Measurements from ENCODE around the gene ROR1.

The ROR1 gene

DNA sequence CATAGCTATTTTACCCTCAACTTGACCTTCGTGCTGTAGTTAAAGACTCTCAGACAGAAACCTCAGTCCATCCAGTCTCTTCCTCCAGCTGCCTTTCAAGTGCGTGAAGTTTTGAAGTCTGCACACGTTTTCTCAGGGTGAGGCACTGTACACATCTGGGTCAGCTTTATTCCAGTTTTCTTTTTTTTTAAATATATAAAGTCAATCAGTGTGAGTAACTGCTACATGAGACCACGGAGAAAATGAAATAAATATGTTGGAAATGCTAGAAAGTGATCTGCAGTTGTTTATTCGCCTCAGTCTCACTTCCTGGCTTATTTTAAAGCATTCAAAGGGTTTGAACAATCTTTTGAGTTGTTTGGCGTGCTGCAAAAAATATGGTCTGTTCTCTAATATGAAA is 135.7 kb downstream of the ROR1 start:
- DNase-seq (ENCODE audit: low spot score), result no peak

DNA sequence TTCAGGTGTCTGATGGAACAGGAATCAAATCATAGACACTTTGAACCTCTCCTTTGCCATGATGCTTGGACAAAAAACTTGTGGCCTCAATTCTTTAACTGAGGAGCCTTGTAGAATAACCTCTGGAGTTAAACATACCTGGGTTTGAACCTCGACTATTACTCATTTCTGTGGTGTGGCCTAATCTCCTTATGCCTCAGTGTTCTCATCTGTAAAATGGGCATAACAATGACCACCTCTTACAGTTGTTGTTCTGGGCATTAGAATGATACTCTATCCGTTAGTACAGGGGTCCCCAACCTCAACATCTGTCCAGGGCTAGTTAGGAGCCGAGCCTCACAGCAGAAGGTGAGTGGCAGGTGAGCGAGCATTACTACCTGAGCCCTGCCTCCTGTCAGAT is 137.2 kb downstream of the ROR1 start:
- DNase-seq (ENCODE audit: low spot score), result no peak

DNA sequence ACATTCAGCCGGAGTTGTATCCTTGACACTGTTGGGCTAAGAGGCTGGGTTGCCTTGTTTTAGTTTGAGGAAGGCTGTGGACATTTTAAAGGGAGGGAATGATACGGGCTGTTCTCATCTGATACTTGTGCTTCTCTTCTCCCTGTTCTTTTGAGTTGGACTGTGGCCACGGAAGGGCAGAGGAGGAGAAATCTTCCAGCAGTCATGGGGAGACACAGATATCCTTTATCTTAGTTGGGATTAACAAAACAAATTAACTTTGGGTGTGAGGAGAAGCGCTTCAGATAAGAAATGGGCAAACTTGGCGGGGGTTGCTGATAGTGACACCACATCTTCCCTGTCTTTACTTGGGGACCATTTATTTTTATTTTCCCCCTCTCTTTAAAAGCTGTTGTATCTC is 138.8 kb downstream of the ROR1 start:
- DNase-seq (ENCODE audit: low spot score), result no peak

DNA sequence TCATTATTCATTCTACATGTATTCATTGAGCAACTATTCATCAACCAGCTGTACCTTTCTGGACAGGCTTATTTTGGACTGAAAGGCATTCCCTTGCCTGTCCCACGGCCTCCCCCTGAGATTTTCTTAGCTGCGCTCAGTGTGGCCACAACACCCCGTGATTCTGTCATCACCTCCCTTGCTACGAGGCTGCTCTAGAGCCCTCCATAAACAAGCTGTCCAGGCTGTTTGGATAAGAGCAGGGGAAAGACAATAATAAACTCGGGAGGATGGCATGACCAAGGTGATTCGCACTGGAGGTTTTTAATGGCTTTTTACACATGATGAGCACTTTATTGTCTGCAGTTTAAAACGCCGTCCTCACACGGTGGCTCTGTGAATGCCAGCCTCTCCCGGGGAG is 139.7 kb downstream of the ROR1 start:
- no peak for DNase-seq (ENCODE audit: low spot score)

DNA sequence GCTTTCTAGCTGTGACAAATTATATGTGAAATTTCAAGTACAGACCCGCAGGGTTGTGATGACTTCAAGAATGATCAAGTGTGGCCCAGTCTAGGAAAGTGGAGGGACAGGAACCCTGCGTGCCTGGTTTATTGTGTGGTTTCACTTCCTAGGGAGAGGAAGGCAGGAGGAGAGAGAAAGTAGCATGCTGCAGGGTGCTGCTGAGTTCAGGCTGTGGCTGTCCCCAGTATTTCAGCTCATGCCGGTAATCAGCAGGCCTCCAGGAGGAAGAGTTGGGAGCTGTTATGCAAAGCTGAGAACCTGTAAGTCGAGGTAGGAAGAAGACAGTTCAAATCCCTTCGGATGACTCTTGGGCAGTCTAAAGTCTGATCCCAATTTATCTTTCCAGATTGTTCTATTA is 140.4 kb downstream of the ROR1 start:
- no peak for DNase-seq (ENCODE audit: low spot score)

DNA sequence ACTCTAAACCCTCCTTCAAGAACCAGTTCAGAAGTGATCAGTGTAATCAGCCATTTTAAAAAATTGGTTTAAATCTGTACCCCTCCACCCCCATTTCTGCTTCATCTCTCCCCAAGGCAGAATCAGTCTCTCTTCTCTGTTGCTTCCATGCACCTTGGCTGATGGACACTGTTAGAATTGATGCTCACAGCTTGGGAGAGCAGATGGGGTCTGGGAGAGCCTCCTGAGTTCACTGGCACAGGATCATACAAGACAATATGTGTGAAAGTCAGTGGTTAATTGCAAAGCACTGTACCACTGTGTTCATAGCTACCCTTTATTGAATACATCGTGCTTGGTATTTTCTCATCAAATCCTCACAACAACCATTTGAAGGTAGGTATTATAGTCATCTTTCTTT is 140.9 kb downstream of the ROR1 start:
- DNase-seq (ENCODE audit: low spot score), result no peak

DNA sequence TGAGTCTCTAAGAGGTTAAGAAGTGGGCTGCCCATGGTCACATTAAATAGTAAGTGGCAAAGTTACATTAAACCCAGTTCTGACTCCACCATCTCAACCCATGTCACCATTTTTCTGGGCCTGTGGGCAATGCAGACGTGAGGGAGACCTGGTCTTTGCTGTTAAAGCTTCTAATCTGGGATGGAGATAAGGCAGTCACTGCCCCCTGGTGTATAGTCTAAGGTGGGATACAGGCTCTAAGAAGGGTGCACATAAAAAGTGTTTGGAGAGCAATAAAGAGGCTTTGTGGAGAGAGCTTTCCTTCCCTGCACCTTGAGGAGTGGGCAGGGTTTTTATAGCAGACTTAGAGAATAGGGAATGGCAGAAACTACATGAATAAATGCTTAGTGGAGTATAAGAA is 141.3 kb downstream of the ROR1 start:
- DNase-seq (ENCODE audit: low spot score), result no peak

DNA sequence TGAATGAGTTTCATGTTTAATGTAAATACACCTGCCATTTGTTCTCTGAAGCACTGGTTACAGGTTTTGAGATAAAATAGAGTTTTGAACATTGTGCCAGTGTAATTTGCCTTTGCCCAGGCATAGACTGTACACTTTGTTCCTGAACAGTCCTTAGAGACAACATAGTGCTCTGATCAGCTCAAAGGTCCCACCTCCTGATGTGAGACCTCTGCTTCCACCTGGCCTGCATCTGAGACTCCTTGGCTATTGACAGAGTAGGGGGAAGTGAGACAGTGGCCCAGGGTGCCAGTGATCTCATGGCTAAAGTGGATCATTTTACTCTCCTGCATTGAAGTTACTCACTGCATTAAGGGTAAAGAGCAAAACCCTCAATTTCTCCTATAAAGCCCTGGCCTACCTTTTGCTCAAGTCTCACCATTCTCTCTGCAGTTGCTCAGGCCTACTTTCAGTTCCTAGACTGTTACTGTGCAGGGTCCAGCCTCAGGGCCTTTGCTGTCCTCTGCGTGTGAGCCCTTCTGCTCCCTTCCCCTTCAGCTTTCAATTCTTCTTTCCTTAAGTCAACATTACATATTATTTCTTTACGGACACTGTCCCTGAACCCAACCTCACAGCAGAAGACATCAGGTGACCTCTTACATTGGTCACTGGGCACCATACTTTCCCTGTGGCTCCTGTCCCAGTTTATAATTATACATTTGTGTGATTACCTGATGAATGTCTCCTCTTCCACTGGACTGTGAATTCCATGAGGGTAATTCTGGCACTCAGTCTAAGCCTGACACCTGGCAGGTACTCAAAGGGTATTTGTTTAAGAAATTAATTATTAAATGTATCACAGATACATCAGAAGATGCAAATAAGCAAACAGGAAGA is 142.9 kb downstream of the ROR1 start:
- no peak for DNase-seq (ENCODE audit: low spot score)

DNA sequence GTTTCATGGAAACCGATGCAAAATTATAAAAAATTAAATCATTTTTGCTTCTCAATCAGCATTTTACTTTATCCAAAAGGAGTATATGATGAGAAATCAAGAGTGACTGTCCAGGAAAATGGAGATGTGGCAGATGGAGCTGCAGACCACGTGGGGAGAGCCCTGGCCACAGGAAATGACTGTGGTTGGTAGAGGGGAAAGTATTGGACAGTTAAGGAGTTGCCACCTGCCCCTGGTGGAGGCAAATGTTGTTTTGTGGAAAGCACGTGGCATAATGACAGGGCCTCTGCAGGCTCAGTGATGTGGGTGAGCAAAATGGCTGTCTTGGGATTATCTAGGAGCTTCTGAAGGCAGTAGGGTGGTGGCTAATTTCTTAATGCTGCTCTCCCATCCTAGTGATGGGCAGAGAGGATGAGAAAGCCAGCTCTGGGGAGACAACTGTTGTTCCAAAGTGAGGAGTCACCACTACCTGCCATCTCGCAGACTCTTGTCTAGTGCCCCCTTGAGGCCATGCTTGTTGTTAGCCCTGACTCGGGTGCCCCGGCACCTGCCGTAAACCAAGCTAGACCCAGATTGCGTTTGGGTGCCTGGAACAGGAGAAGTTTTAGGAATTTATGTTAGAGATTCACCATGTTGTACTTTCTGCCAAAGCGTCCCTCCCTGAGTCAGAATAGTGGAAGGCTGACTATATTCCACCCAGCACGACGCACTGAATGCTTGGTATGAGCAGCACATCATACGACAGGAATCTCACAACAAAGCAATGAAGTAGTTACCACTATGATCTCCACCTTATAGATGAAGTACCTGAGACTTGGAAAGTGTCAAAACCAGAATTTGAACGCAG is 144.0 kb downstream of the ROR1 start:
- DNase-seq (ENCODE audit: low spot score), result no peak

DNA sequence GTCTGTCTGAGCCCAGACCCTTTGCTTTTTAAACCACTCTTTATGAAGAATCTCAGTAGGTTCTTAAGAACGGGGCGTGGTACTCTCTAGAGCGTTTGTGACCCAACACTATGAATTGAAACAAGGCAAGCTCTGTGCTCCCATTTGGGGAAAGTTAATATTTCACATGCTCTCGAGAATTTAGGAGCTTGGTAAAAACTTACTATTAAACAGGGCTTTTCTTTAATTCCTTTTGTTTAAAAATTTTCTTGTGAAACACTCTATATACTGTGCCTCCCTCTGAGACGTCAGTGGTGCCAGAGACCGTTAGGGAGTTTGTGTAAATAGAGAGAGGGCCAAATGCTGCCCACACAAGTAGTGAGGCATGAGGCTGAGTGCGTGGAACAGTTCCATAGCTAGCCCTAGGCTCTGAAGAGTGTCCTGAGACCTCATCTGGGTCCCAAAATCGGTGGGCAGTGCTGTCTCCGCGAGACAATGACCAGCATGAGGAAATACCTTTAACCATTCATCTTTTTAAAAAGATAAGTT is 144.7 kb downstream of the ROR1 start:
- no peak for DNase-seq (ENCODE audit: low spot score)

DNA sequence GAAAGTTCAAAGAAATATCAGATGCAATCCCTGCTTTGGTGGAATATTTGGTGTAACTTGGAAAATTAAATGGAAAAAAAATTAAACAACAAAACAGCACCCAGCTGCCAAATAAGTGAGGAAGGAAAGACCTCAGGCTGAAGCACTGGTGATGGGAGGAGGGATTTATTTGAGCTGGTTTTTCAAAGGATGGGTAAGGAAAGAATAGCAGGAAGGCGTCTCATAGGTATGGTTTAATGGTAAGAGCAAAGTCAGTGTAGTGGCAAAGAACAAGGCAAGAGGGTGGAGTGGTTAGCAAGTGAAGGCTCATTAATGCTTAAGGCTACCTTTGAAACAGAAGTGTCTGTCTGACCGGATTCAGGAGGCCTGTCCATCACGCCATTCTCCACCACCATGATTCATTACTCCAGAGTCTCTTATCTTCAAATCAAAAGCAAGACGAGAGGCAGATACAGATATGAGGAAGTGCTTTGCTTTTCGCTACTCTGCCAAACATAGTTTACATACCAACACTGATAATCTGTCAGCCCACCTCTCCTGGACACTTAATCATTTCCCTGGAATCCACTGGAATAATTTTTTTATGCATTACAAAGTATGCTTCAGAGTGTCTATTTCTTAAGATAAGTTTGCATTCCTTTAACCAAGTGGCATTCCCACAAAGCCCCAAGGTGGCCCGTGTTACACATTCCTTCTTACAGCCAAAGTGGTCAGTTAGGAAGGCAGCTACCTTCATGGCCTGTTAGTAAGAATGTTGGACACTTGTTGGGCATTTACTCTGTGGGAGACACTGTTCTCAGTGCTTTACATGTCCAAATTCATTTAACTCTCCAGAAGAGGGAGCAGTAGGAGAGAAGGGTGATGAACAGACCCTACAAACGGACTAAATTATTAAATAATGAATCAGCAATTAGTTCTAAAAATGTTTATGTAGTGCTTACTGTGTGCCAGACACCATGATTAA is 146.6 kb downstream of the ROR1 start:
- no peak for DNase-seq (ENCODE audit: low spot score)

DNA sequence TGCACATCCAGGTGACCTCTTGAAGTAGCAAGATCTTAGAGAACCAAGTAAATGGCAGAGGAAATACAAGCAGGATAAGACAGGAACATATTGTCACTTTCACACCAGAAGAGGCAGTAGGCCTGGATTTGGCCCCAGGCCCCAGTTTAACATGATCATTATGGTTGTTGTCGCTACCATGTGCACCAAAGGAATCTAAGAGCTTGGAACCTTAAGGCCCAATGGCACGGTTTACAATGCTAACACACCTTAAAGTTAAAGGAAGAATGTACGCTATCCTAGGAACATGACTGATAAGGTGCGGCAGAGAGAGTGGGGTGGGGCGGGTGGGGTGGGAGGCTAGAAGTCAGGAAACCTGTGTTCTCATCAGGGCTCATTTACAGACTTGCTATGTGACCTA is 147.5 kb downstream of the ROR1 start:
- no peak for DNase-seq (ENCODE audit: low spot score)

DNA sequence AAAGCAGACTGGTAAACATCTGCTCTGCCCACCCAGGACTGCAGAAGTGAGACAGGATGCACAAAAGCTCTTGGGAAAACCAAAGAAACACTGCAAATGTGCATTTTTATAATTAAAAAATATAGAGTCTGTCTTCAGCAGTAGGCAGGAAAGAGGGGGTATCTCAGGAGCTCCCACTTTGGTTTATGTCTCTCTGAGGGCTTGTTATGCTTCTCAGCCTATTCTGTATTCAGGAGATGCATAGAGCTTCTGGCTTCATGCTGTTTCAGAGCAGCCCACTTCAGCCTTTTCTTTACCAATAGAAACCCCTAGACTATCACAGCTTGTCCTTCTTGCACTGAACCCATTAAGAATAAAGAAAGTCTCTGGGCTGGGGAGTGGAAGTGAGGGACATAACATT is 148.0 kb downstream of the ROR1 start:
- no peak for DNase-seq (ENCODE audit: low spot score)

DNA sequence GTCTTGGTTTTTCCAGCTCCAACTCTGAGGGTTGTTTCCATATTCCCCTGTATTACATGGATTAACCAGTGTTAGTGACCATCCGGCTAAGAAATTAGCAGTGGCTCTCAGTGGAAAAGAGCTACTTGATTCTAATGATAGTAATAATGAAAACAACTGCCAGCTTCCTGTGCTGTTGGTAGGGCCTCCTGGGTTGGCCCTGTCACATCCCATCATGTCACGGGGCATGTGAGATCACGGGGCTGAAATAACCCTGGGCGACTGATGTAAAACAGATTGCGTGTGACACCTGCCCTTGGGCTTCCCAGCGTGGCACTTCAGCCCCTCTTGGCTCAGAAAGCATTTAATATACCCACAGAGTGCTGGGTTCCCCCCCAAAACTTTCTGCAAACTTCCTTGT is 149.0 kb downstream of the ROR1 start:
- DNase-seq (ENCODE audit: low spot score), result no peak

DNA sequence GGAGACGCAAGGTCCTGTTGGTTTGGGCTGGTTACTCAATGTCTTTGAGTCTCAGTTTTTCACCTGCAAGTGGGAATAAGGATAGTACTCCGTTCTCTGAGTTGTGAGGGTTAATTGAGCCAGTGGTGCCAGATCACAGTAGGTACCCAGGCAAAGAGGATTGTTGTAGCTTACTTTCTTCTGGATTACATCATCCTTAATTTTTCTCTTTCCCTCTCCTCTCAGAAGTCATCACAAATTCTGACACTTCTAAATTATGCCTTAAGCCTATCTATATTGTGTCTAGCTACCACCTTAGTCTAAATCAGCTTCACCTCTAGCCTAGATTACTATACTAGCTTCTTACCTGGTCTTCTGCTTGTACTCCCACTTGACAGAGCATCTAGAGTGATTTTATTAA is 149.5 kb downstream of the ROR1 start:
- no peak for DNase-seq (ENCODE audit: low spot score)

DNA sequence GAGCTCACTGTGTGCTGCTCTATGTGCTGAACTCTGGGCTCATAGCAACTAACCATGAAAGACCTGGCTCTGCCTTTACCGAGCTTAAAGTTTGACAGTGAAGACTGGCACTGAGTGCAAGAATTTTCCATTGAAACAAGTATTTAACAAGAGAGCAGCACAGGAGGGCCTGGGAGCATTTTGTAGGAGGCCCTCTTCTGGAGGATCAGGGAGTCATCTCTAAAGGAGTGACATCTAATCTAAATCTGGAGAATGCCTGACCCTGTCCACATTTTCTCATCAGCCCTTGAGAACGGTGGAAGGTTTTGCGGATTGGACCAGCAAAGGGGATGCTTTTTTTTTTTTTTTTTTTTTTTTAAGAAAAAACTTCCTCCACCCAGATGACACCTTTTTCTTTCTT is 150.8 kb downstream of the ROR1 start:
- DNase-seq (ENCODE audit: low spot score), result no peak

DNA sequence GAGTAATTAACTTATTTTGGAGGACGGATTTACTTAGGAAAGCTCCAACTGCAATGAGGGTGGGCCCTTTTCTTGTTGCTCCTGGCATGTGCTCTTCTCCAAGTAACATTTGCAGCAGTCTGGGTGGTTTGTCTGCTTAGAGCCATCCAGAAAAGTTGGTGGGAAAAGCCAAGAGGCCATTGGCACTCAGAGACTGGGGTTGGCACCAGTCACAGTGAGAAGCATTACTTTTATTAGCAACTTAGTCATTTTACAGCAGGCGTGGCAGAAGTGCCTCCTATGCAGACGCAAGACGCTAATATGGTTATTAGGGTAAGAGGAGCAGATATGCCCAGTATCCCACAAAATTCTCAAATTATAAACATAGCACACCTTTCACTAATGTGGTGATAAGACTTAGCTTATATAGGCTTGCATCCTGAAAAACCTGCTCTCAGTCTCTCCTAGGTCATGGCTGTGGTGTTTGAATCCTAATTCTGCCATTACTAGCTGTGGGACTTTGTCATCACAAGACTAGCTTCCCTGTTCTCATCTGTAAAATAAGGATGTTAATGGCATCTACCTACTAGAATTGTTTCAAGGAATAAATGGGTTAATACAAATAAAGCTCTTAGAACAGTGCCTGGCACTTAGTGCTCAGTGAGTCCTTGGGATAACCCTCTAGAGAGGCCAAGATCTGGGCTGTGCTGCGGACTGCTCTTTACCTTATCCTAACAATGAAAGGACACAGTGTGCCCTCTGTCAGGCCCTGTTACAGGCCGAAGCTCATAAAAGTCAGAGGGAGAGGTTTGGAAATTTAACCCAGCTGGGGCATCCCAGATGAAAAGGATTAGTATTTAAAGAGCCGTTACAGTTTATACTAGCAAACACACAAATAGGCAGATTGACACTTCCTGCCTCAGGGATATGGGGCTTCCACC is 154.6 kb downstream of the ROR1 start:
- DNase-seq (ENCODE audit: low spot score), result no peak

DNA sequence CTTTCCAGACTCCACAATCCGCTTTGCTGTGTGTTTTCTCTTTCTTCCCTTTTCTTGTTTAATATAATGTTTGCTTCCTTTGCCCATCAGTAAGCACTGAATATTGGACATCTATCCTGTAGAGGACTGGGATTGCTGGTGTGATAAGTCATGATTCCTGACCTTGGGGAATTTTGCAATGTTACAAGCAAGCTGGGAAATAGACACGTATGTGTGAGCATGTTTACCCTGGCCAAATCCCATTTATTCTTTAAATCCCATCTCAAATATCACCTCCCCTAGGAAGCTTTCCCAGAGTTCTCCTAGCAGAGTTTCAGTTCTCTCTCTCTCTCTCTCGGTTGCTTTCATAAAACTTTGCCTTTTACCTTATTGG is 155.3 kb downstream of the ROR1 start:
- no peak for DNase-seq (ENCODE audit: low spot score)

DNA sequence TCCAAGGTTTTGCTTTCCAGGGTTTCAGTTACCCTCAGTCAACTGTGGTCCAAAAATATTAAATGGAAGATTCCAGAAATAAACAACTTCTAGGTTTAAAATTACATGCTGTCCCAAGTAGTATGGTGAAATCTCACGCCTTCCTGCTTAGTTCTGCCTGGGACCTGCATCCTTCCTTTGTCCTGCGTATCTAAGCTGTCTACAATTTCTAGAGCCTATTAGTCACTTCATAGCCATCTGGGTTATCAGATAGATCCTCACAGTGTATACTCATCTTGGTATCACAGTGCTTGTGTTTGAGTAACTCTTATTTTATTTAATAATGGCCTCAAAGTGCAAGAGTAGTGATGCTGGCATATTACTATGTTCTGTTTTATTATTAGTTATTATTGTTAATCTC is 157.7 kb downstream of the ROR1 start:
- no peak for DNase-seq (ENCODE audit: low spot score)

DNA sequence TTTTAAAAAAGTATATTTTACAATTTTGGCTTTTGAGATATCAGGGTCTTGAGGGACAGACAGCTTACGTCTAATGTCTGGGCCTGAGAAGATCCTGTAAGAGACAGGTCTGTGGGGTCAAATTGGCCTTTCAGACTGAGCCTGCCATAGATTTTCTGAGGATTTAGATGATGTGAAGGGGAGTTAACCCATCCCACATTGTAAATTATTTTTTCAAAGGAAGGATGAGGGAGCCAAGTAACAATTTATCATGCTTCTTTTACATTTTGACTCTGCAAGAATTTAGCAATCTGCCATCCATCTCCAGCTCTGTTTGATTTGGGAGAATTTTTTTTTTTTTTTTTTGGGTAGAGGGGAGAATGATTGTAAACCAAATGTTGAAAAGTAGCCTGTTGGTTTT is 160.9 kb downstream of the ROR1 start:
- DNase-seq (ENCODE audit: low spot score), result no peak

DNA sequence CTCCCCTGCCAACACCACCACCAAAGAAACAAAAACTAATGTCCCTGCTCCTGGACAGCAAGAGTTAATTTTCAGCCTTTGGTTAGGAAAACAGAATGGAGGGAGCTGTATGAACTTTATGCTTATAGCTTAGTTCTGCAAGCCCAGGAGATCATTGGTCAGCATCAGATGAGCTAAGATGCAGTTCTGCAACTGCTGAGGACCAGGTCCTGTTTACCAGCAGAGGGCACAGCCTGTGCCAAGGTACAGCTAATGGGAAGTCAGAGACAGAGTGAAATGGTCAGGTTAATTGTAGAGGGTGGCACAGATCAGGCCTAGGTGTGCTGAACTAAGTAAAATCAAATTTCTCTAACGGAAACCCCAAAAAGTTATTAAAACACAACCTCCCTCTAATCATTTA is 161.3 kb downstream of the ROR1 start:
- no peak for DNase-seq (ENCODE audit: low spot score)

All from putamen (tissue), 1 donor.